ACC112 (cell line): Measurements from ENCODE around the gene MPDZ.

Source experiments
- H2AFZ ChIP-seq: fragments of 200-600 bp; sonication (generic); one replicate; pipeline ENCODE4 v1.6.0; 2017; ENCODE audit warnings: antibody characterized with exemption, low read length; ENCODE audit not compliant: unreplicated experiment
- H3K27ac ChIP-seq: fragments of 200-600 bp; sonication (generic); 2 replicates; pipeline ENCODE4 v1.5.1; 2014; ENCODE audit warnings: low read depth, mild to moderate bottlenecking, antibody characterized with exemption, low read length, moderate library complexity
- H3K27me3 ChIP-seq: fragments of 200-600 bp; sonication (generic); 2 replicates; pipeline ENCODE4 v1.6.1; 2014; ENCODE audit warnings: mild to moderate bottlenecking, antibody characterized with exemption, low read length, moderate library complexity, mixed read lengths; ENCODE audit not compliant: insufficient read depth
- H3K36me3 ChIP-seq: fragments of 200-600 bp; sonication (generic); 2 replicates; pipeline ENCODE4 v1.6.1; 2016; ENCODE audit warnings: mild to moderate bottlenecking, antibody characterized with exemption, low read length, moderate library complexity, mixed read lengths; ENCODE audit not compliant: insufficient read depth
- H3K4me1 ChIP-seq: fragments of 200-600 bp; sonication (generic); one replicate; pipeline ENCODE4 v1.6.1; 2016; ENCODE audit warnings: low read length, mixed read lengths; ENCODE audit not compliant: insufficient read depth, unreplicated experiment, control insufficient read depth
- H3K4me3 ChIP-seq: fragments of 200-600 bp; sonication (generic); 2 replicates; pipeline ENCODE4 v1.5.1; 2014; ENCODE audit warnings: mild to moderate bottlenecking, low read depth, low read length
- H3K79me2 ChIP-seq: fragments of 200-600 bp; sonication (generic); one replicate; pipeline ENCODE4 v1.6.0; 2016; ENCODE audit warnings: low read length; ENCODE audit not compliant: control insufficient read depth, unreplicated experiment, insufficient read depth

Gene MPDZ

GRCh38 chr9:13279284-13280141, at the start of gene MPDZ:
MPDZ (minus strand) TSS chr9:13279692; CDS start chr9:13250315, 29,377 bp downstream.
- H2AFZ ChIP-seq: peak within 1 kb of the TSS; percentile 95
- no peaks in the 10 kb centered on the region for H3K27me3 ChIP-seq
- H3K27ac ChIP-seq: peak within 1 kb of the TSS; percentile 76
- H3K79me2 ChIP-seq: peaks cover 31% of the 10 kb centered on the region
- peaks cover 38% of the 10 kb centered on the region for H3K4me1 ChIP-seq
- H3K4me3 ChIP-seq: peak within 1 kb of the TSS; percentile 93
- H3K36me3 ChIP-seq: peaks cover 8% of the 10 kb centered on the region

- H3K36me3 ChIP-seq: no peaks in the 10 kb centered on the region
- no peaks in the 10 kb centered on the region for H3K79me2 ChIP-seq
- H3K27ac ChIP-seq: no peak overlapping the region
- H3K4me3 ChIP-seq: no peak overlapping the region
- no peaks in the 10 kb centered on the region for H3K4me1 ChIP-seq
- no peak overlapping the region for H2AFZ ChIP-seq
- H3K27me3 ChIP-seq: no peaks in the 10 kb centered on the region
Measured at GRCh38 chr9:13324988-13325387, 45.5 kb upstream of the MPDZ start.

GRCh38 chr9:13322828-13323550, 43.5 kb upstream of the MPDZ start:
- no peak overlapping the region for H2AFZ ChIP-seq

GRCh38 chr9:13318027-13318426, 38.5 kb upstream of the MPDZ start:
- Histone ChIP-seq H3K36me3 (no peaks in the 10 kb centered on the region), H3K27me3 (no peaks in the 10 kb centered on the region), H3K4me3 (no peak overlapping the region), H3K79me2 (no peaks in the 10 kb centered on the region), H3K4me1 (no peaks in the 10 kb centered on the region), H3K27ac (no peak overlapping the region), H2AFZ (no peak overlapping the region)

More at GRCh38 chr9:13322828-13323550, 43.5 kb upstream of the MPDZ start:
- no peaks in the 10 kb centered on the region for H3K27me3 ChIP-seq
- no peak overlapping the region for H3K4me3 ChIP-seq
- H3K79me2 ChIP-seq: no peaks in the 10 kb centered on the region
- no peak overlapping the region for H3K27ac ChIP-seq
- H3K4me1 ChIP-seq: no peaks in the 10 kb centered on the region
- no peaks in the 10 kb centered on the region for H3K36me3 ChIP-seq

GRCh38 chr9:13296972-13297371, 17.5 kb upstream of the MPDZ start:
- no peaks in the 10 kb centered on the region for H3K4me1 ChIP-seq
- H3K36me3 ChIP-seq: no peaks in the 10 kb centered on the region
- no peak overlapping the region for H2AFZ ChIP-seq
- no peak overlapping the region for H3K4me3 ChIP-seq
- H3K27ac ChIP-seq: no peak overlapping the region
- no peaks in the 10 kb centered on the region for H3K79me2 ChIP-seq
- H3K27me3 ChIP-seq: no peaks in the 10 kb centered on the region

- Histone ChIP-seq H3K27me3 (no peaks in the 10 kb centered on the region), H3K4me3 (no peak overlapping the region), H3K27ac (no peak overlapping the region), H3K79me2 (no peaks in the 10 kb centered on the region), H3K36me3 (no peaks in the 10 kb centered on the region), H3K4me1 (no peaks in the 10 kb centered on the region), H2AFZ (no peak overlapping the region)
Measured at GRCh38 chr9:13295556-13295955, 16.1 kb upstream of the MPDZ start.

- Histone ChIP-seq H3K27me3 (no peaks in the 10 kb centered on the region), H3K4me3 (no peak overlapping the region), H3K4me1 (no peaks in the 10 kb centered on the region), H3K27ac (no peak overlapping the region), H3K36me3 (no peaks in the 10 kb centered on the region), H2AFZ (no peak overlapping the region), H3K79me2 (no peaks in the 10 kb centered on the region)
Measured at GRCh38 chr9:13292782-13293181, 13.3 kb upstream of the MPDZ start.

- Histone ChIP-seq H3K4me3 (no peak overlapping the region), H3K36me3 (no peaks in the 10 kb centered on the region), H3K27ac (no peak overlapping the region), H3K4me1 (no peaks in the 10 kb centered on the region), H3K79me2 (no peaks in the 10 kb centered on the region), H3K27me3 (no peaks in the 10 kb centered on the region), H2AFZ (no peak overlapping the region)
Measured at GRCh38 chr9:13292158-13292557, 12.7 kb upstream of the MPDZ start.

- H3K27me3 ChIP-seq: no peaks in the 10 kb centered on the region
- no peaks in the 10 kb centered on the region for H3K79me2 ChIP-seq
- H3K4me3 ChIP-seq: no peak overlapping the region
- no peak overlapping the region for H2AFZ ChIP-seq
- no peak overlapping the region for H3K27ac ChIP-seq
- H3K4me1 ChIP-seq: no peaks in the 10 kb centered on the region
- H3K36me3 ChIP-seq: no peaks in the 10 kb centered on the region
Measured at GRCh38 chr9:13291718-13292117, 12.2 kb upstream of the MPDZ start.

- no peak overlapping the region for H2AFZ ChIP-seq
Measured at GRCh38 chr9:13284011-13284410, 4.5 kb upstream of the MPDZ start.

More at GRCh38 chr9:13284011-13284410, 4.5 kb upstream of the MPDZ start:
- H3K36me3 ChIP-seq: no peaks in the 10 kb centered on the region
- no peaks in the 10 kb centered on the region for H3K27me3 ChIP-seq
- no peak overlapping the region for H3K27ac ChIP-seq
- H3K4me1 ChIP-seq: peaks cover 18% of the 10 kb centered on the region
- H3K4me3 ChIP-seq: no peak overlapping the region
- H3K79me2 ChIP-seq: no peaks in the 10 kb centered on the region
